GM23338 (cell line): ENCODE results near the gene CLPTM1L. TPM values are rescaled to one million over a fixed set of nuclear protein-coding genes. Genes with fewer than 3 reads are reported as not detected.

Source experiments
- ATAC-seq: fragments of 200-7000 bp; cut with Tn5 transposase; 3 replicates; pipeline ENCODE4 v1.9.1; 2020
- DNase-seq: peaks from one replicate; pipeline ENCODE4 v3.0.0-alpha.2; 2015; ENCODE audit warnings: low spot score
- H2AFZ ChIP-seq: fragments of 200-600 bp; sonication (generic); 2 replicates; pipeline ENCODE4 v1.8.0; 2016; ENCODE audit warnings: antibody characterized with exemption, mild to moderate bottlenecking, moderate library complexity
- H3F3A ChIP-seq: fragments of 200-600 bp; sonication (generic); replicated peaks from 2 replicates; pipeline ENCODE4 v1.8.0; 2017; ENCODE audit warnings: antibody characterized with exemption, mixed run types, low read depth
- H3K27ac ChIP-seq: fragments of 200-600 bp; sonication (generic); 2 replicates; pipeline ENCODE4 v1.6.1; 2016; ENCODE audit warnings: low read depth
- H3K27me3 ChIP-seq: fragments of 200-600 bp; sonication (generic); 2 replicates; pipeline ENCODE4 v1.8.0; 2016; ENCODE audit warnings: mild to moderate bottlenecking, mixed run types, moderate library complexity; ENCODE audit not compliant: insufficient read depth
- H3K36me3 ChIP-seq: fragments of 200-600 bp; sonication (generic); 2 replicates; pipeline ENCODE4 v1.8.0; 2016; ENCODE audit warnings: mild to moderate bottlenecking; ENCODE audit not compliant: insufficient read depth
- H3K4me1 ChIP-seq: fragments of 200-600 bp; sonication (generic); 2 replicates; pipeline ENCODE4 v1.8.0; 2016; ENCODE audit warnings: mild to moderate bottlenecking, moderate library complexity; ENCODE audit not compliant: insufficient read depth
- H3K4me2 ChIP-seq: fragments of 200-600 bp; sonication (generic); 2 replicates; pipeline ENCODE4 v1.7.1; 2017; ENCODE audit warnings: mixed run types
- H3K4me3 ChIP-seq: fragments of 200-600 bp; sonication (generic); 2 replicates; pipeline ENCODE4 v1.6.1; 2016; ENCODE audit warnings: mixed run types
- H3K79me2 ChIP-seq: fragments of 200-600 bp; sonication (generic); replicated peaks from 2 replicates; pipeline ENCODE4 v1.8.0; 2017; ENCODE audit warnings: mild to moderate bottlenecking; ENCODE audit not compliant: insufficient read depth
- H3K9me2 ChIP-seq: fragments of 200-600 bp; sonication (generic); 2 replicates; pipeline ENCODE4 v1.8.0; 2017; ENCODE audit not compliant: insufficient read depth
- H4K20me1 ChIP-seq: fragments of 200-600 bp; sonication (generic); replicated peaks from 2 replicates; pipeline ENCODE4 v1.8.0; 2017; ENCODE audit warnings: mild to moderate bottlenecking; ENCODE audit not compliant: insufficient read depth
- H3K27ac Mint-ChIP-seq: 2 replicates; pipeline ENCODE4 v1.8.0; 2020; ENCODE audit warnings: inconsistent platforms, mild to moderate bottlenecking, moderate library complexity, mixed read lengths
- H3K27me3 Mint-ChIP-seq: 3 replicates; pipeline ENCODE4 v1.8.0; 2022; ENCODE audit warnings: low read depth, mild to moderate bottlenecking, moderate library complexity, mixed read lengths, inconsistent platforms; ENCODE audit not compliant: insufficient read depth, poor library complexity
- H3K36me3 Mint-ChIP-seq: 3 replicates; pipeline ENCODE4 v1.8.0; 2021; ENCODE audit warnings: low read depth, mild to moderate bottlenecking, inconsistent platforms, moderate library complexity, mixed read lengths
- H3K4me1 Mint-ChIP-seq: 3 replicates; pipeline ENCODE4 v1.8.0; 2020; ENCODE audit warnings: mild to moderate bottlenecking, inconsistent platforms, mixed read lengths
- H3K4me3 Mint-ChIP-seq: 3 replicates; pipeline ENCODE4 v1.8.0; 2021; ENCODE audit warnings: moderate library complexity, mild to moderate bottlenecking, inconsistent platforms, mixed read lengths
- H3K9me3 Mint-ChIP-seq: 3 replicates; pipeline ENCODE4 v1.8.0; 2020; ENCODE audit warnings: moderate library complexity, mild to moderate bottlenecking, inconsistent platforms, mixed read lengths
- CREB1 ChIP-seq: fragments of 250-450 bp; sonication (Bioruptor Pico); IDR thresholded peaks from 2 replicates; pipeline ENCODE4 v1.5.0; 2020; ENCODE audit warnings: low read depth, mild to moderate bottlenecking, moderate library complexity
- CTCF ChIP-seq, 2 experiments: fragments of 200-600 bp in 1 of 2; sonication (generic) in 1 of 2; conservative IDR thresholded peaks; 2 replicates each; pipeline versions ENCODE4 v1.5.1 to v1.6.1; 2016 to 2017; ENCODE audit warnings: antibody characterized with exemption in 2 of 2, low read depth in 2 of 2, mild to moderate bottlenecking in 2 of 2, moderate library complexity in 1 of 2
- ETS1 ChIP-seq: IDR thresholded peaks from 2 replicates; pipeline ENCODE4 v1.6.1; 2016; ENCODE audit warnings: antibody characterized with exemption
- EZH2 ChIP-seq: fragments of 200-600 bp; sonication (generic); IDR thresholded peaks from one replicate; pipeline ENCODE4 v1.8.0; 2017; ENCODE audit warnings: antibody characterized with exemption, mild to moderate bottlenecking, low read depth; ENCODE audit not compliant: unreplicated experiment
- EZH2phosphoT487 ChIP-seq: fragments of 200-600 bp; sonication (generic); IDR thresholded peaks from one replicate; pipeline ENCODE4 v1.8.1; 2018; ENCODE audit warnings: antibody characterized with exemption; ENCODE audit not compliant: unreplicated experiment
- JUNB ChIP-seq: IDR thresholded peaks from one replicate; pipeline ENCODE4 v1.6.1; 2016; ENCODE audit warnings: antibody characterized with exemption; ENCODE audit not compliant: unreplicated experiment
- NANOG ChIP-seq: IDR thresholded peaks from 2 replicates; pipeline ENCODE4 v1.6.1; 2016; ENCODE audit warnings: antibody characterized with exemption, borderline replicate concordance
- POLR2AphosphoS5 ChIP-seq: IDR thresholded peaks from 2 replicates; pipeline ENCODE4 v1.6.1; 2016; ENCODE audit warnings: antibody characterized with exemption, low read depth
- REST ChIP-seq: IDR thresholded peaks from one replicate; pipeline ENCODE4 v1.6.1; 2018; ENCODE audit warnings: antibody characterized with exemption; ENCODE audit not compliant: unreplicated experiment
- STAT1 ChIP-seq: IDR thresholded peaks from one replicate; pipeline ENCODE4 v1.6.1; 2016; ENCODE audit warnings: antibody characterized with exemption; ENCODE audit not compliant: unreplicated experiment
- ZNF114 ChIP-seq: fragments of 250-450 bp; sonication (Bioruptor Pico); IDR thresholded peaks from 2 replicates; pipeline ENCODE4 v1.5.0; 2020; ENCODE audit warnings: mild to moderate bottlenecking, moderate library complexity
- ZNF331 ChIP-seq: fragments of 250-450 bp; sonication (Bioruptor Pico); IDR thresholded peaks from 2 replicates; pipeline ENCODE4 v1.5.0; 2020; ENCODE audit warnings: low read depth, mild to moderate bottlenecking, moderate library complexity
- ZNF462 ChIP-seq: fragments of 250-450 bp; sonication (Bioruptor Pico); IDR thresholded peaks from 2 replicates; pipeline ENCODE4 v1.5.0; 2020; ENCODE audit warnings: mild to moderate bottlenecking, moderate library complexity
- polyA plus RNA-seq: library from polyadenylated mRNA; unstranded; fragments of >200 nt; fragmentation: Nextera tagmentation; extraction: Ambion mirVana; gene quantifications from 2 replicates; pipeline ENCODE4 v1.2.1, GENCODE V29; 2016
- total RNA-seq: library from RNA; depleted of rRNA; stranded (reverse); fragments of >200 nt; shearing (Covaris generic); gene quantifications from 2 replicates; pipeline ENCODE4 v1.2.3, GENCODE V29; 2014

Gene CLPTM1L
- total and polyA plus RNA-seq, 2 experiments from 2014 or later, result 39.9 to 110 TPM

- H3K9me2 ChIP-seq, result no peaks in the 10 kb centered on the region
- H3K36me3 ChIP-seq, result no peaks in the 10 kb centered on the region; the same call in 1 of the 2 replicates
- H2AFZ ChIP-seq, result no peak overlapping the region
- TF ChIP-seq EZH2phosphoT487 (no peak), CTCF (conservative IDR thresholded peaks at IDR 0.05; ENCODE audit: low read depth in 2 of 2) (no peak), EZH2 (no peak), ZNF462 (CRISPR knock-in tag) (no peak), STAT1 (no peak), ETS1 (no peak), ZNF331 (CRISPR knock-in tag) (no peak), NANOG (no peak), JUNB (no peak), CREB1 (CRISPR knock-in tag) (no peak), POLR2AphosphoS5 (no peak), ZNF114 (CRISPR knock-in tag) (no peak), REST (no peak)
- no peak overlapping the region for H3K4me3 ChIP-seq
- H3K4me2 ChIP-seq, result no peak overlapping the region
- Mint-ChIP-seq H3K4me1 (no peaks in the 10 kb centered on the region; the same call in 2 of the 3 replicates), H3K9me3 (no peaks in the 10 kb centered on the region), H3K27ac (no peak overlapping the region), H3K36me3 (peaks cover 21% of the 10 kb centered on the region), H3K4me3 (no peak overlapping the region), H3K27me3 (peaks cover 16% of the 10 kb centered on the region)
- H3K27me3 ChIP-seq, result no peaks in the 10 kb centered on the region
- DNase-seq (no peak), ATAC-seq (no peak)
- H3K27ac ChIP-seq, result no peak overlapping the region
- peaks cover 7% of the 10 kb centered on the region; the same call in 1 of the 2 replicates for H4K20me1 ChIP-seq
- no peaks in the 10 kb centered on the region for H3K4me1 ChIP-seq
- H3K79me2 ChIP-seq, result peaks cover 53% of the 10 kb centered on the region
- no peaks in the 10 kb centered on the region for H3F3A ChIP-seq
Observed at GRCh38 chr5:1288439-1289335, 56.2 kb downstream of the CLPTM1L start.
